ENCODE data around the gene GLO1.

- no peak for TF ChIP-seq POLR2A (IDR thresholded peaks at IDR 0.05)
- TF ChIP-seq, protein P1, sequence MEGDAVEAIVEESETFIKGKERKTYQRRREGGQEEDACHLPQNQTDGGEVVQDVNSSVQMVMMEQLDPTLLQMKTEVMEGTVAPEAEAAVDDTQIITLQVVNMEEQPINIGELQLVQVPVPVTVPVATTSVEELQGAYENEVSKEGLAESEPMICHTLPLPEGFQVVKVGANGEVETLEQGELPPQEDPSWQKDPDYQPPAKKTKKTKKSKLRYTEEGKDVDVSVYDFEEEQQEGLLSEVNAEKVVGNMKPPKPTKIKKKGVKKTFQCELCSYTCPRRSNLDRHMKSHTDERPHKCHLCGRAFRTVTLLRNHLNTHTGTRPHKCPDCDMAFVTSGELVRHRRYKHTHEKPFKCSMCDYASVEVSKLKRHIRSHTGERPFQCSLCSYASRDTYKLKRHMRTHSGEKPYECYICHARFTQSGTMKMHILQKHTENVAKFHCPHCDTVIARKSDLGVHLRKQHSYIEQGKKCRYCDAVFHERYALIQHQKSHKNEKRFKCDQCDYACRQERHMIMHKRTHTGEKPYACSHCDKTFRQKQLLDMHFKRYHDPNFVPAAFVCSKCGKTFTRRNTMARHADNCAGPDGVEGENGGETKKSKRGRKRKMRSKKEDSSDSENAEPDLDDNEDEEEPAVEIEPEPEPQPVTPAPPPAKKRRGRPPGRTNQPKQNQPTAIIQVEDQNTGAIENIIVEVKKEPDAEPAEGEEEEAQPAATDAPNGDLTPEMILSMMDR (IDR thresholded peaks at IDR 0.05): no peak
These were observed 56.6 kb downstream of the GLO1 start for GRCh38 chr6:38646166-38646878.
